ENCODE data around the gene DHX58. TPM values are rescaled to one million over a fixed set of nuclear protein-coding genes. Genes with fewer than 3 reads are reported as not detected.

The DHX58 gene
- total RNA-seq = 3.6 and 6.1 TPM in 2 replicates

GRCh38 chr17:42112552-42113176 lies at the start of gene DHX58:
Gene DHX58, minus strand, starts transcription at chr17:42112714. Its CDS starts 822 bp downstream, at chr17:42111892.

GRCh38 chr17:42122371-42123303 lies 10.1 kb upstream of the DHX58 start, which contains the start of gene HSPB9:
Gene HSPB9, plus strand, starts transcription at chr17:42122804. Its CDS starts 47 bp downstream, at chr17:42122851.

GRCh38 chr17:42120770-42121769 lies 8.6 kb upstream of the DHX58 start, which contains the start of gene KAT2A:
Gene KAT2A, minus strand, starts transcription at chr17:42121367. Its CDS starts 63 bp downstream, at chr17:42121304.

GRCh38 chr17:42097691-42098631 lies 14.6 kb downstream of the DHX58 start, which contains the start of gene ZNF385C:
Gene ZNF385C, minus strand, starts transcription at chr17:42098473. Its CDS starts 35,417 bp downstream, at chr17:42063056.

Other genes with a start within 250 kb of the DHX58 start
- gene KLHL11, start 247.3 kb downstream of the DHX58 start, total RNA-seq = 17.6 and 23.0 TPM in 2 replicates
- gene ACLY, start 193.8 kb downstream of the DHX58 start, total RNA-seq = 230 and 298 TPM in 2 replicates
- 0.21 TPM in 1 of 2 replicates, not detected in the other for gene ODAD4, start 182.1 kb downstream of the DHX58 start, total RNA-seq
- gene CNP, start 145.9 kb downstream of the DHX58 start, total RNA-seq = 52.0 and 62.0 TPM in 2 replicates
- gene DNAJC7, start 95.3 kb downstream of the DHX58 start, total RNA-seq = 64.3 TPM in 2 replicates
- 36.9 and 56.0 TPM in 2 replicates for gene NKIRAS2, start 92.6 kb downstream of the DHX58 start, total RNA-seq
- 0.28 and 0.74 TPM in 2 replicates for gene C17orf113, start 62.1 kb downstream of the DHX58 start, total RNA-seq
- gene ZNF385C, start 14.2 kb downstream of the DHX58 start, total RNA-seq = 0.14 TPM in 1 of 2 replicates, not detected in the other
- gene KAT2A, start 8.7 kb upstream of the DHX58 start, total RNA-seq = 11.4 and 18.2 TPM in 2 replicates
- gene HSPB9, start 10.1 kb upstream of the DHX58 start, total RNA-seq = not detected in 2 replicates
- 85.7 and 109 TPM in 2 replicates for gene RAB5C, start 42.3 kb upstream of the DHX58 start, total RNA-seq
- not detected in 2 replicates for gene KCNH4, start 68.4 kb upstream of the DHX58 start, total RNA-seq
- gene HCRT, start 72.7 kb upstream of the DHX58 start, total RNA-seq = not detected in 2 replicates
- 8.3 and 18.2 TPM in 2 replicates for gene GHDC, start 81.8 kb upstream of the DHX58 start, total RNA-seq
- gene STAT5B, start 163.7 kb upstream of the DHX58 start, total RNA-seq = 12.5 and 17.1 TPM in 2 replicates
- 0.88 and 1.6 TPM in 2 replicates for gene STAT5A, start 175.8 kb upstream of the DHX58 start, total RNA-seq